Fibroblast of peridontal ligament (primary cell): ENCODE results near the gene WDR11.
A peak's percentile ranks its signal among the peaks of the same experiment; 100 is the strongest.

Experiments
- DNase-seq: peaks from one replicate; pipeline ENCODE4 v3.0.0-alpha.2; 2010; ENCODE audit errors: extremely low read depth

WDR11 gene

DNA sequence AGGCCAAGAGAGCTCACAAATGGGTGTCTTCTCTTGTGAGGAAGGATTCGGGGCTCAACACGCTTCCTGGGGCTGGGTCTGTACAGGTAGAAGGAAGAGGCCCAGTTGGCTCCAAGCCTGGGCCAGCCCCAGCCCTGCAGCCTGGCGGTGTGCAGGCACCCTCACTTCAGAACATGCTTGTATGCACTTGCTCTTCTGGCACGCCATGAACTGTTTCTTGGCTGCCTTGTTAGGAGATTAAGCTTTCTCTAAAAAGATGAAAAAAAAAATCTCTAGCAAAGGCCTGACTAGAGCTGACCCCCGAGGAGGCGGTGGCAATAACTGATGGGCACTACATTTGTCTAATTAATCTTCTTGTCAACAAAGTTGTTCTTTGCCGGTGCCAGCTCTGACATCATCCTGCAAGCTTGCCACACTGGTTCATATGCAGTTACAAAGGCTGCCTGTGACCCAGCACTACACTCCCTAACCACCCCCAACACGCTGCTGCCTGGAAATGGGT lies 94.7 kb downstream of the WDR11 start:
- DNase-seq, result no peak

DNA sequence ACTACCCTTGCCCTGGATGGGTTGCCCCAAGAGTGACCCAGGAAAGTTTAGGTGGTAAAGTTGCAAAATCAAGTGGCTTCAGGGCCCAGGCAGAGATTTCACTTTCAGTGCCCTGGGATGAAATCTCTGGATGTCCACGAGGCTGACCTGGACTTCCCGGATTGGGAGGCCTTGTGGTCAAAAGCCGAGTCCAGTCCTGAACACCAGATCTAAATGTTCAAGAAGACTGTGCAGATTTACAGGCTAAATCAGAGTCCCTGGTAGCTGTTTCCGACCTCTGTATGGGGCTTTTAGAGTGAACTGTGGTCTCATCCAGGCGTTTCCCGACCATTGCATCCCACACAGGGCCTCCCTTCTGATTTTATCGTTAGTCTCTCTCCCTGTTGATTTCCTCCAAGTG lies 95.3 kb downstream of the WDR11 start:
- no peak for DNase-seq

DNA sequence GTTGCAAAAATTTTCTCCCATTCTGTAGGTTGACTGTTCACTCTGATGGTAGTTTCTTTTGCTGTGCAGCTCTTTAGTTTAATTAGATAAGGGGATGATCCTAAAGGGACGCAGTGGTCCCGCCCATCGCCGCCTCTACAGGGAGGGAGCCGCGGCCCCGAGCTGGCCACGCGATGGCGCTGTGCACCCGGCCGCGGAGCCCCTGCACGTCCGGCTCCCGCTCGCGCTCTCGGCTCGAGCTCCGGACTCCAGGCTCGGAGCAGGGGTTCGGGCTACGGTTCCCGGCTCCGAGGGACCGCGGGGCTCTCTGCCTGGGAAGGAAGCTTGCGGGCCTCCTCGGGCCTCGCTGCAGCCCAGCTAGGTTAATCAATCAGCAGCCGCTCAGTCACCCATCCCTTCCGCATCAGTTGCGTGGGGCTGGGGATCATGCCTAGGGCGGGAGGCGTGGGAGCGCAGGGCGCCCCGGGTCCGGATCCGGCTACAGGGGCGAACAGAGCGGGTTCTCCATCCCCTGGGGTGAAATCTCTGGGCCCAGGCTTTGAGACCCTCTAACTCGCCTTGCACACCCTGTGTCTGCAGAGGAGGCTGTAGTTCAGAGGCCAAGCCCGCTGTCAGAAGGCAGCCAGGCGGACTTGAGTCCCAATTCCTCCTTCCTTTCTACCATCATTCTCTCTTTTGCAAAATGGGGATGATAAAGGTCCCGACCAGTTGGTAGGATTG lies 97.9 kb downstream of the WDR11 start:
- peak; percentile 33 for DNase-seq

DNA sequence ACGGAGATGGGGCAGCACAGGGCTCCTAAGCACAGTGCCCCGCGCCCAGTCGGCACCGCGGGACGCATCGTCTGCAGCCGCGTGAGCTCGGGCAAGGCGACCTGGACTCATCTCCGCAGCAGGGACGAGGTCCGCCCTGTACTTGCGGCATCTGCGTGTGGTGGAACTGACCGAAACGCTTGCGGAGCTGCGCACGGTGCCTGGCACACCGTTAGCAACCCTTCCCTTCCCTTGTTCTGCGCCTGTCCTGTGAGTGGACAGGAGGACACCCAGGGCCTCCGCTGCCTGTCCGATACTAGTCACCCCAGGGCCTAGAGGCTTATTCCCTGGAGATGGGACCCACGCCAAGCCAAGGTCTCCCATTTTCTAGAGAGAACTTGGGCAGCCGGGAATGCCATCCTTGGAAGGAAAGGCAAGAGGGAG lies 98.5 kb downstream of the WDR11 start:
- DNase-seq, result no peak

DNA sequence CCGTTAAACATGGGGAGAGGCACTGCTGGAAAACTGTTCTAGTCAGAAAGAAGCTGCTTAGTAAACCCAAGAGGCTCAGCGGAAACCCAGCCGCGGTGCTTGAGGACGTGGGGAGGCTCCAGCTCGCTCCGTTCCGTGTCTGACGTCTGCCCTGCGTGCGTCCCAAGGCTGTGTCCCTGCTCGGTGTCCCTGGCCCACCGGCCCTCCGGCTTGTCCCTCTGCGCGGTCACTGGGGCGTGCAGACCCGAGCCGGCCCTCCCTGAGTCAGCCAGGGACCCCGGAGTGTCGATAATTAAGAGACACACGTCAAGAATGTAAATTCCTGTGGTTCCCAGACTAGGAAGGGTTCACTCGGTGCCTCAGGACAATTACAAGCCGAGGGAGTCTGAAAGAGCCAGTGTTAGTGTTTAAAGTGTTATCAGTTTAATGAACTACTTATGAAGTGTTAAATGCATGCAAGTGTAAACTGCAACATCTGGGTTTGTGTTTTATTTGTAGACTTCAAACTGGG lies 98.9 kb downstream of the WDR11 start:
- DNase-seq, result no peak

DNA sequence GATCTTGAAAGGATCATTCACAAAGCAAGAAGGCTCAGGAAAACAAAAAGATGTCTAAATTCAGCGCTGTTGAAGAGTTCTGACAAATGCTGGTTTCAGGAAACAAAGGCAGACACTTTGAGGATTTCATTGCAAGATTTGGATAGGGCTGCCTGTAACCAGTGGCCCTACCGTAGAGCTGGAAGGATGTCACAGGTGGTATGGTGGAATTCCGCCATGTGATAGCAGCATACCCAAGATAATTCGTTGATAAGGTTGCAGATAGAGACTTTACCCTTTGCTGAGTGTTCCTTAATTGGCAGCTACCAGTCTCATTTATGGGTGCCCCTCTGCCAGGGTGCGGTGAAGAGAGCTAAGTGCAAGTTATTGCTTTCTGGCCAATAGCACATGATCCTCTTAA lies 100.1 kb downstream of the WDR11 start:
- DNase-seq, result no peak

DNA sequence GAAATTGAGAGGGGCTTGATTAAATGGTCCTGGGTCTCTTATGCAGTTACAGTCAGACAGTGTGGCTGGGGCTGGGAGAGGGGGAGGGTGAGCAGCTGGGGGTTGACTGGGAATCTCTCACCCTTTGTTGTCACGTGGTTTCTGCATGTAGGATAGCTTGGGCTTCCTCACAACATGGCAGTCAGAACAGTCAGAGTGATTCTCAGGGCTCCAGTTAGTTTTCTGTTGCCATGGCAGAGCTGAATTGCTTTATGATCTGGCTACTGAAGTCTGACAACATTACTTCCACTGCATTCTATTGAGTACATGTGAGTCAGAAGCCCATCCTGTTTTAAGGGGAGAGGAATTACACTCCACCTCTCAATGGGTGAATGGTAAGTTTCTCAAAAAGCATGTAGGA lies 102.7 kb downstream of the WDR11 start:
- DNase-seq, result no peak
